Measurements from ENCODE around the gene PER1. TPM values are rescaled to one million over a fixed set of nuclear protein-coding genes. Genes with fewer than 3 reads are reported as not detected.
A peak's percentile ranks its signal among the peaks of the same experiment; 100 is the strongest.

PER1 gene
- total RNA-seq, 1 donor from 2014 or later, result 83.3 TPM

DNA sequence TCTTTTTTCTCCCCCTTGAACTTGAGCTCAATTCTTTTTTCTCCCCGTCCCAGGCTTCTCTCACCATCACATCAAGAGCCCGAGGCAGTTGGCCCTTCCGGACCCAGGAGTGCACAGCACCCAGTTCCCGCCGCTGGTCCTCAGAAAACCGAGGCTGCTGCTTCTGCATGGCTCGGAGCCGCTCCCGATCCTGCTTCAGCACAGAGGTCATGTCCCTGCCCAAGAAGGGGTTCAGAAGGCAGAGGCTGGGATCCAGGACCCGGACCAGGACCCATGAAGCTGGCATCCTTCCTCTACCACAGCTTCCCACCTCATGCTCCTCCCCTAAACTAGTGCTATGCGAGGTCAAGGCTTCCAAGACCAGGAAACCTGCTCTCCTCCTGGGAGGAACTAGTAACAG lies 10.5 kb downstream of the PER1 start:
- DNase-seq, result no peak

DNA sequence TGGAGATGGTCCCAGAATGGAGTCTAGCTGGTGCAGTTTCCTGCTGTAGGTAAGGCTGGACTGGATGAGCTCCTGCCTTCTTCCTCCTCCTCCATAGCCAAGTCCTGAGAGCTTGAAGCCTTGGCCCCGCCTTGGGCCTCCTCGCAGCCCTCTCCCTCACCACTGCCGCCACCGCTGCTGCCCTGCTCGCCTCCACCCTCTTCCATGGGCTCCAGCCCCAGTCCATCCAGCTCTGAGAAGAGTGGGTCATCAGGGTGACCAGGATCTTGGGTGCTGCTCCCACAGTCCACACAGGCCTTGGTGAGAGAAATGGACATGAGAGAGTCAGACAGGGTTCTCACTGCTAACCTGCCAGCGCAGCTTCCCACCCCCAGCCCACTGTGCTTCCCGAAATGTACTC lies 11.2 kb downstream of the PER1 start:
- no peak for DNase-seq

DNA sequence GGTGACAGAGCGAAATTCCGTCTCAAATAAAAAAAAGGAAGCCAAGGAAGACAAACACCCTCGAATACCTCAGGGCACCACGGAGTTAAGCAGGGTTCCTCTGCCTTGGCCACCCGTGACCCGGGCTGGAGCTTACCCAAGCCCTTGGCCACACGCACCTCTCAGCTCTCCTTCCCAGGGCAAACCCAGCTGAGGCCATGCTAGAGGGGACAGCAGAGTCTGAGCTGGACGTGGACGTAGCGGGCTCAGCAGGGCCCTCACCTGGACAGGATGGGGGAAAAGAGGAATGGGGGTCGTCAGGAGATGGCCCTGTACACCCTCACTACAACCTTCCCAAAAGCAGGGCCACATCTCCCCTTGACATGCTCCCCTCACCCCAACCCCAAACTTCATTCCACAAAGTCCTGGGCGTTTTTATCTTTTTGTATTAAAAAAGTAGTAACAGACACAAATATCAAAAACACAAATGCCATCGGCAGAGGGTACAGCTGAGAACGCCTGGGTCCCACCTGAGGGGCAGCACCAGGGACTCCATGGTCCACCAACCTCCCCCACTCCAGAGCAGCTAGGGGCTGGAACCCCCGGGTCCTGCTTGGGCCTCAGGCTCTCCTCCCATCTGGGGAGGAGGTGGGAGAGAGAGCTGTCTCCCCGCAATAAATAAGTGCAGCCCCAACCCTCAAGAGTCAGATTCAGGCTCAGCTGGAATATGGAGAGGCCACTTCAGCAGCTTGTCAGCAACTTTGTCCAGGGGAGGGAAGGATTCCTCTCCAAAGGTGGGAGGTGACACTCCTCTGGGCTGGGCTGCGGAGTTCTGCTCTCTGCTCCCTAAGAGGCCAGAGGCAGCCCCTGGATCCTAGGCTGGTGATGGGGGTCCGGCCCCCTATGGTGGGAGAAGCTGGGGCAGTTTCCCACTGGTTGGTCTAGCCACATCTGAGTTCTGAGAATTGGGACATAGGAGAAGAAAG lies 11.9 kb downstream of the PER1 start:
- no peak for DNase-seq

DNA sequence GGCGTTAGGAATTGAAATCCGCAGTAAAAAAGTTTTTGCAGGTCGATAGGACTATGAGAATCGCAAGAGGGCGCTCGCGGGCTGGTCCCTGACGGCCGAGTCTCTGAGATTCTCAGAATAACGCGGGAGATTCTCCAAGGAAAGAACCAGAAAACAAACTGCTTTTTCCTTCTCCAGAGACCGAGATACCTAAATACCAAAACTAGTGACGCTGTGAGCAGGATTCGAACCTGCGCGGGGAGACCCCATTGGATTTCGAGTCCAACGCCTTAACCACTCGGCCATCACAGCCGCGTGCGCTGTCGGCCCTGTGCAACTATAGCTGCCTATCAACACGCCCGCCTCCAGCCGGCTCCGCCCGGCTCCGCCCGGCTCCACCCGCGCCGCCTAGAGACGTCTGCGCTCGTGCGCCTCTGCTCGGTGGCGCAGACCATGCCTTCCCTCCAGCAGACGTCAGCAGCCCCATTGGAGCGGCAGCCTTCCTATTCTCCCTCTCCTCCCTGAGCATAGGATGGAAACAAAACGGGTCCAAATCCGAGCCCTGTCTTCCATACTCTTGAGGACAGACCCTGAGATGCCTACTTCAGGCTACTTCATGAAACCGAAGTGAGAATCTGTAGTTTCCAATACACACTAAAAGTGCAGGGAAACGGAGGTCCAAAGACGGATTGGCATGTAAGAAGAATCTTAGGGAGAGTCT lies 13.4 kb downstream of the PER1 start:
- DNase-seq, result peak; percentile 99

DNA sequence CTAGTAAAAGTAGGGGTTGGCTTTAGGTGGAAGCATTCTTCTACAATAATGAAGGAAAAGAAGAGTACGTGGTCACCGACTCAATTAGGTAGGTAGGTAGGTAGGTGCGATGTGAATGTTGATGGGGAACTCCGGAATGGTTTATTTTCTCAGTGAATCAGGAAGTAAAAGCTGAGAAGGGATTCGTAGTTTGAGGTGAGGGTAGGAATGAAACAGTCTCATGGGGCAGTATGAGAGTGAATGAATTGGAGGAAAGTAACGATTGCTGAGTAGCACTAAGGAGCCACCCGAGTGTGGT lies 13.9 kb downstream of the PER1 start:
- DNase-seq, result no peak

DNA sequence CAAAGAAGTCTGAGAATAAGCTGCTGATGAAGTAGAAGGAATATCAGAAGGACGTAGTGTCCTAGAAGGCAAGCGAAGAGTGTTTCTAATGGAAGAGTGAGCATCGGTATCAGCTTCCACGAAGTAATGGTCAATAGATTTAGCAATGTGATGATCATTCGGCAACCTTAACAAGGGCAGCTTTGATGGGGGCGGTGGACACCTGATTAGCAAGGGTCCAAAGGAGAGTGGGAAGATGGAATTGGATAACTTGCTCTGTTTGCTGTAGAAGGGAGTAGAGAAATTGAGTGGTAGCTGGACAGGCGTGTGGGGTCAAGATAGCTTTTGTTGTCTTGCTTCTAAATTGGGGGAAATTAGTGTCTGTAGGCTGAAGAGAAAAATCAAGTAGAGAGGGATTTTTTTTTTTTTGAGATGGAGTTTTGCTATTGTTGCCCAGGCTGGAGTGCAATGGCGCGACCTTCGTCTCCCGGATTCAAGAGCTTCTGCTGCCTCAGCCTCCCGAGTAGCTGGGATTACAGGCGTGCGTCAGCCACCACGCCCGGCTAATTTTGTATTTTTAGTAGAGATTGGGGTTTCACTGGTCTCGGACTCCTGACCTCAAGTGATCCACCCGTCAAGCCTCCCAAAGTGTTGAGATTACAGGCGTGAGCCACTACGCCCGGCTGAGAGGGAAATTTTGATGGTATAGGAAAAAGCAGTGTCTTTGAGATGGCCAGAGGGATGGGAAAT lies 14.4 kb downstream of the PER1 start:
- DNase-seq, result no peak

DNA sequence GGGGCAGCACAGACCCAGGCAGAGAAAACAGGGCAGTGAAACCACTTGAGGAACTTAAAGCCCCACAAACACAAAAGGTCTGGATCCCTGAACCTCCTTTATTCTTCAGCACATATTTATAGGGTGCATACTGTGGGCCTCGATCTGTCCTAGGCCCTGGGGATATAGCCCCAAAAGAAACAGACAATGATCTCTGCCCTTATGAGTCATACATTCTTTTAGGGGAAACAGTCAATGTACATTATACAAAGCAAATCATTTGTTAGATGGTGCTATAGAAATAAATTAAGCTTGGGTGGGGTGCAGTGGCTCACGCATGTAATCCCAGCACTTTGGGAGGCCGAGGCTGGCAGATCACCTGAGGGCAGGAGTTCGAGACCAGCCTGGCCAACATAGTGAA lies 18.3 kb downstream of the PER1 start:
- no peak for DNase-seq

DNA sequence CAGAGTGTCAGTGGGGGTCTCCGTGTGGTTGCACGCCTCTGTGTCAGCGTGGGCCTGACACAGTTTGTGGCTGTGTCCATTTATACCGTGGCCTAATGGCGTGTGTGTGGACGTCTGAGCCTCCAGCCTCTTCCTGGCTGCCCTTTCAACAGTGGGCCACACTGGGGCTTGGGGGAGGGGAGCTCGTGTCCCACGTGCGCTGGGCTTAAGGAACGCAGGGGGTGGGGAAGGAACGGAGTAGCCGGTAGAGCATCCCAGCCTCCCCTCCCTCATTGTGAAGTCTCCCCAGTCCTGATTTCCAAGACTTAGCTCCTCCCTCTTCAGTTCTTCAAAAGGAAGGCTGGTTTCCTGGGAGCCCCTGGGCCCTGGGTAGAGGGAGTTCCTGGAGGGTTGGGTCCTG lies 18.8 kb downstream of the PER1 start:
- DNase-seq, result no peak

DNA sequence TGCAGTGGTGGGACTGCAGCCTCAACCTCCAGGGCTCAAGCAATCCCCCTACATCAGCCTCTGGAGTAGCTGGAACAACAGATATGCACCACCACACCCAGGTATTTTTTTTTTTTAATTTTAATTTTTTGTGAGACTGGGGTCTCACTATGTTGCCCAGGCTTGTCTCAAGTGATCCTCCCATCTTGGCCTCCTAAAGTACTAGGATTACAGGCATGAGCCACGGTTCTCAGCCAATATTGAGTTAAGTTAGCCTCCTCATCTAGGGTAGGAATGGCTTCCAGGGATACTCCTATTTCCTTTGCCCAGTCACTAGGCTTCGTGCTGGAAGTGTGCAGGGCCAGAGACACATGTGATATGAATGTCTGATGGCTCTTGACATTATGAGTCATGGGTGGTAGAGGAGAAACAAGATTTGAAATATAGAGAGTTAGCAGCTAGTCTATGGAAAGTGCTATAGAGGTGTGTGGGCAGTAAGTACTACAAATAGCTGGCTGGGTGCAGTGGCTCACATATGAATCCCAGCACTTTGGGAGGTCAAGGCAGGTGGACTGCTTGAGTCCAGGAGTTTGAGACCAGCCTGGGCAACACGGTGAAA lies 20.3 kb downstream of the PER1 start:
- DNase-seq, result no peak

DNA sequence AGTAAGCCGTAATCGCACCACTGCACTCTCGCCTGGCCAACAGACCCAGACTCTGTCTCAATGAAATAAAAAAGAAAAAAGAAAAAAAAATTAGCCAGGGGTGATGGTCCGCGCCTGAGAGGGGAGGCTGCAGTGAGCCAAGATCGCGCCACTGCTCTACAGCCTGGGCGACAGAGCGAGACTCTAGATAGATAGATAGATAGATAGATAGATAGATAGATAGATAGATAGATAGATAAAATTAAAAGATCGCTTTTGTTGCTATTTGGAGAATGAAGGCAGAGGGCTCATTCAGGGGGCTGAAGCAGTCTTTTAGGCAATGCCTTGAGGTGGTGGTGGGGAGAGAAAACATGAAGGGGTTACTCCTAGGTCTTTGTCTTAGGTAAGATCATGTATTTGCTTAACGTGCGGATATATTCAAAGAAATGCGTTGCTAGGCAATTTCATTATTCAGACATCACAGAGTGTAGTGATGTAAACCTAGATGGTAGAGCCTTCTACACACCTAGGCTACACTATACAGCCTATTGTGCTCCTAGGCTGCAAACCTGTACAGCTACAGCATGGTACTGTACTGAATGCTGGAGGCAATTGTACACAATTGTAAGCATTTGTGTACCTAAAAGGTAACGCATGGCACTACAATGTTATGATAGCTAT lies 23.9 kb downstream of the PER1 start:
- no peak for DNase-seq

DNA sequence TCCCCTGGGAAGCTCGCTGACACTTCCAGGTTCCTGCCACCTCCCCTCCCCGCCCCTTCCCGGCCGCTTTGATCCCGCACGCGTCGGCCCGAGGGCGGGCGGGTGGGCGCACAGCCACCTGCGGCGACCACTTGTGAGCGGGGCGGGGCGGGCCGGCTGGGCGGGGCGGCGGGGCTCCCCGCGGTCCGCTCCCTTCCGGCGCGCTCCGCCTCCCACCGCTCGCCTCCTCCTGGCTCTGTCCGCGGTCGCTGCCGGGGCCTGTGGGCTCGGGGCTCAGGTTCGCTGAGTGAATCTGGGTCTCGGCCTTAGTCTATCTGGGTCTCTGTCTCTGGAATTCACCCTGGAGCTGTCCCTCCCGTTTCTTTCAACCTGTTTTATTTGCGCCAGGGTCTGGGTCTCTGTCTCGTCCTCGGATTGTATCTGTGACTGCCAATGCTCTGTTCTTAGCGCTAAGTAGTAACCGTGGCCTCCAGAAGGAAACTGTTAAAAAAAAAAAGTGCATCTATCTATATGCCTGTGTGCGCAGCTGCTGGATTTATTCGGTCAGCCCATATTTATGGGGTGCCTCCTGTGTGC lies 25.6 kb downstream of the PER1 start:
- DNase-seq, result peak; percentile 70

DNA sequence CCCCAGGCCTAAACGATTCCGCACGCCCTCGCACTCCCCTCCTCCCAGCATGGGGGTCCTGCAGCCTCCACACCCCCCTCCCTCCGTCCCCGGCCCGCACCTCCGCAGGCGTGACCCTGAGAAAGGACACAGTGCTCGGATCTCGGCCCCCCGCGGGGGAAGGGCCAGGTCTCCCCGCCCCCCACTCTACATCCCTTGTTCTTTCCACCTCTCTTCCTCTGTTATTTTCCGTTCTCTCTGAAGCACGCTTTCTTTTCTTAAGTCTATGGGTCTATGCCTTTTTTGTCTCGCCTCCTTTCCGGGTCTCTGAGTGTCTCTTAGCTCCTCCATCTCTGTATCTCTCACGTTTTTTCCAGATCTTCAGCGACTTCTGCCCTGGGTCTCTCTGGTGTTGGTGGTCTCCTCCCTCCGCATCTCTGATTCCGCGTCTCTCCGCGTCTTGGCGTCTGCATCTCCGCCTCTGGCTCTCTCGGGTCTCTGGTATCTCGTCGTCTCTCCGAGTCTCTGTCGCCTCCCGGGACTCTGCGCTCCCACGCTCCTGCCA lies 26.2 kb downstream of the PER1 start:
- DNase-seq, result peak; percentile 43

DNA sequence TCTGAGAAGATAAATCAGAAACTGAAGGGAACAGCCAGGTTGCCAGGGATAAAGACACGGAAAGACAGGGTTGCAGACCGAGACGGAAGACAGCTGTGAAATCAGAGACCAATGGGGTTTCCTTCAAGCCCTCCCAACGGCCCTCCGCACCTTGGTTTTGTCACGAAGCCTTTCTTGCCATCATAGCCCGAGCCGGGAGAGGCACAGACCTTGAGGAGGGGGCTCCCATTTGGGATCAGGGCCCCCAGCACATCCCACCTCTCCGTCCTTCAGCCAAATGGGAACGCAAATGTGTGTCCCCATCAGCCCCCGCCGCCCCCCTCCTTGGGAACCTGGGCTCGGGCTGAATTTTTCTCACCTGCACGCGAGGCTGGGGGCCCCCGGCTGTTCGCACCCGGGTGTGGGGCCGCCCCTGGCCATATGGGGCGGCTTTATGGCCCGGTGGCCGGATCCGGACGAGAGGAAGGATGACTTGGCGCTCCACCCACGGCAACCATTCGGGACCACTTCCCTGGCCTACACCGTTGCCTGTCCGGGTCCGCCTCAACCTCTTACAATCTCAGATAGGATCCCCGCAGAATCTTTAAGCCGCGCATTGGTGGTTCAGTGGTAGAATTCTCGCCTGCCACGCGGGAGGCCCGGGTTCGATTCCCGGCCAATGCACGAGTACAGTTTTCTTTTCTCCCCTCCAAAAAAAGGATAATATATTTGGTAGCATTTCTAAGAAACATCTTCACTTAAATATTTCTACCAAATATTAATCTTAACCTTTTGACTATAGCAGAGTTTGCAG lies 26.9 kb downstream of the PER1 start:
- DNase-seq, result peak; percentile 96

DNA sequence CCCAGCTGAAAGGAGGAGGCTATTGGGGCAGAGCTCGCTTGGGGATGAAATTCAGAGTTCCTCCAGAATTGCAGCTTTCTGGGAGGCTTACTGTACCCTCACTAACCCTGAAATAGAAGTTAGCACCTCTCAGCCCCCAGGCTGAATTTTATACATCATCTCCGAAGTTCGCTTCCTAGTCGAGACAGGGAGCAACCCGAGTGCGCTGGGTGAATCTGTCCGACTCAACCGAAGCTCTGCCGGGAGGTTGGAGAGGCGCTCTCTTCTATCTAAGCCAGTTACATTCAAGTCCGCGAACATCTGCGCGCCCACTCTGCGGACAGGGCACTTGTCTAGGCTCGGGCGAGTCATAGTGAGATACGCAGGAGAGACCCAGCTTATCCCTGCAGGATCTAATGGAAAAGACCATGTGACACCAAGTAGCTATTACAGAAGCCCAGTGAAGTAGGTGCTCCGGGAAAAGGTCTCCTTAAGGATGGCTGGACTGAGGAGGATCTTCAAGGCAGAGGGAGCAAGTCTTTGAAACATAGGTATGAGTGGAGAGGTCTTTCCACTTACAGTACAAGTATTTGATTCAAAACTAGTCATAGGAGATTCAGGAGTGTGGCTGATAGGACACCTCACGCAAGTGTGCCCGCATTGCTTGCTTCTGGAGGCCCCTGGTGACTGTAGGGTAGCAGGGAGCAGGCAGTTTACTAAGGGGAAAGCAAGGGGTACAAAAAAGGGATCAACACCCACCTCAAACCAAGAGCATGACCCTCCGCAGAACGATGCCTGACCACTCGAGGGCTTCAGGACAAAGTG lies 27.7 kb downstream of the PER1 start:
- DNase-seq, result peak; percentile 27

DNA sequence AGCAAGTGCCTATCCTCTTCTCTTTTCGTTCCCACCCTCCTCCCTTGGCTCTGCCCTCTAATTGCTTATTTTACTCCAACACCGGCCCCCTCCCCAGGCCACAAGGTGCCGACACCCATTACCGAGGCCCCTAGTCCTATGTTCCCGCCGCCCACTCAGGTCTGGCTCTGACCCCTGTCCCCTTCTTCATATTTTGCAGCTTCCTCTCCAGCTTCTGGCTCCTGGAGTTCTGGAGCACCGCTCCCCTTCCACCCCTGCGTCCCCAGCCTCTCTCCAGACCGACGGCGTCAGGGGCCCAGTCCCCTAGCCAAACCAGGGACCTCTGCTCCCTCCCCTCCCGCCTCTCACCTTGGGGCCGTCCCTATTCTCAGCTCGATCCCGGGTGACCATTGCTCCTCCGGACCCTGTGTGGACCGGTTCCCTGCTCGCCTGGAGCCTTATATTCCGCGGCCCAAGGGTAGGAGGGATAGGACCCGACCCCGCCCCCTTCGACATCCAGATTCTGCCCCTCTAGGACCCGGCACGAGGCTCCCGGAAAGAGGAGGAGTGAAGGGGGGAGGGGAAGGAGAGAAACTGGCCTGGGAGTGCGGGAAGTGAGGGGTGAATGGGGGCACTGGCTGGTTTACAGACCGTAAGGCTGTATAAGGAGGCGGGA lies 28.4 kb downstream of the PER1 start, which contains the start of gene HES7:
Gene HES7, minus strand, starts transcription at position 412 of the 655 bp plus-strand sequence. Its CDS starts 22 bp downstream, at position 390.
- peak; percentile 40 for DNase-seq

DNA sequence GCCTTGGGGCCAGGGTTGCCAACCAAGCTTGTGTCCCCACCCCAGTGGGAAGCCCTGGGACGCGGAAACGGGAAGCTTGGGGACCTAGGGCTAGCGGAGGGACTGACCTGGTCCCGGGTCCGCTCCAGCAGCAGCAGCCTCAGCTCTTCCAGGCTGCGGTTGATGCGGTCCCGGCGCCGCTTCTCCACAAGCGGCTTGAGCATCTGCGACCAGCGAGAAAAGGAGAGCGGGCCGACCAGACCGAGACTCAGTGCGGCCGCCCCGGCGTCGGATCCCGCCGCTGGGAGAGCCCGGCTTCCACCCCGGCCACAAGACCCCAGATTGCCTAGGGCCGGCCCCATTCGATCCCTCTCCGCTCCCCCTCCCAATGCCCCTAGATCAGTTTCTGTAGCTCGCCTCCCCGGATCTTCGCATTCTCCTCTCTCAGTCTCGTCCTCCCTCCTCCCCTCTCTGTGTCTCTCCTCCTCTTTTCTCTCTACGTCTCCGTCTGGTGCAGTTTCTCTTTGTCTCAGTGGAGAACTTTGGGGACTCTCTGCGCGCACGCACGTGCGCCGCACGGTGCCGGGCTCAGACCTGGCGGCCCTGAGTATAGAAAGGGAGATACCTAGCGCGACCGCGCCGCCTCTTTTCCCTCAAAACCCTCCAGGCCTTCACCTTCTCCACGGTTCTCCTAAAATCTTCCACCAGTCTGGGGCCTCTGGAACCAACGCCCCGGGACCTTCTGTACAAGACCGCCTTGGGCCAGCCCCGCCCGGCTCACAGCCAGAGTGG lies 29.1 kb downstream of the PER1 start:
- peak; percentile 27 for DNase-seq

DNA sequence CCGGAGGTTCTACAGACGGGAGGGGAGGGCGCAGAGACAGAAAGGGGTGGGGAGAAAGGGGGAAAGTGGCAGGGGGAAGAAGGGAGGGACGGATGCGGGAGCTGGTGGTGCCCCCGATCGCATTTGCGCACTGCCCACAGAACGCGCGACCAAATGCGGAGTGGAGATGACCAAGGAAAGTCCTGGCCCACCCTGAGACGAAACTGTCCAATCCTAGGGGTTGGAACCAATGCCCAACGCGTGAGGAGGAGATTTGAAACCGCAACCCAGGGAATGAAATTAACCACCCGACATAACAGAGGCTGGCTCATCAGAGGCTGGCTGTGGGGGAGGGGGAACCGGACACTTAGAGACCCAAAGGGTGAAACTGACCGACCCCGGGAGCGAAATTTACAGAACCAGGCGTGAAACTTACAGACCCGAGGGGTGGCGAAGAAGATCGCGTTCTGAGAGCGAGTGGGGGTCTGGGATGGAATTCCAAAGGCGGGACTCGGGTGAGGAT lies 29.7 kb downstream of the PER1 start:
- no peak for DNase-seq

Data from tongue (tissue), 2 donors.